Measurements from ENCODE around the gene CCDC85C. TPM values are rescaled to one million over a fixed set of nuclear protein-coding genes. Genes with fewer than 3 reads are reported as not detected.

Gene CCDC85C
- polyA plus RNA-seq, 2 donors = 30.1 to 51.0 TPM

GRCh38 chr14:99633141-99633540 lies 29.1 kb upstream of the CCDC85C start:
- Histone ChIP-seq H3K27ac (ENCODE audit: low read depth in 2 of 2, low read length in 1 of 2) (no peak overlapping the region), H3K27me3 (ENCODE audit: control insufficient read depth in 1 of 2, insufficient read depth in 2 of 2, low read length in 2 of 2) (no peaks in the 10 kb centered on the region), H3K4me3 (ENCODE audit: low read depth in 1 of 2, low read length in 2 of 2) (no peak overlapping the region), H3K36me3 (ENCODE audit: control insufficient read depth in 2 of 2, insufficient read depth in 2 of 2, low read length in 1 of 2) (no peaks in the 10 kb centered on the region), H3K9me3 (ENCODE audit: control insufficient read depth in 2 of 2, insufficient read depth in 1 of 2, low read depth in 1 of 2, low read length in 1 of 2) (no peaks in the 10 kb centered on the region), H3K4me1 (ENCODE audit: control insufficient read depth in 2 of 2, insufficient read depth in 2 of 2, low read length in 1 of 2) (peaks cover 0 to 2% of the 10 kb centered on the region in 2 donors)
- WGBS, 2 donors = 83 to 84% methylated on average over 3 of the region's 3 CpGs

- no peak overlapping the region for H3K4me3 ChIP-seq (ENCODE audit: low read depth in 1 of 2, low read length in 2 of 2)
- peaks cover 0 to 5% of the 10 kb centered on the region in 2 donors for H3K4me1 ChIP-seq (ENCODE audit: control insufficient read depth in 2 of 2, insufficient read depth in 2 of 2, low read length in 1 of 2)
- H3K36me3 ChIP-seq (ENCODE audit: control insufficient read depth in 2 of 2, insufficient read depth in 2 of 2, low read length in 1 of 2) = no peaks in the 10 kb centered on the region
- no peaks in the 10 kb centered on the region for H3K9me3 ChIP-seq (ENCODE audit: control insufficient read depth in 2 of 2, insufficient read depth in 1 of 2, low read depth in 1 of 2, low read length in 1 of 2)
- H3K27ac ChIP-seq (ENCODE audit: low read depth in 2 of 2, low read length in 1 of 2) = no peak overlapping the region
- no peaks in the 10 kb centered on the region for H3K27me3 ChIP-seq (ENCODE audit: control insufficient read depth in 1 of 2, insufficient read depth in 2 of 2, low read length in 2 of 2)
- 84 to 90% methylated on average over 9 of the region's 9 CpGs for WGBS, 2 donors
Observed at GRCh38 chr14:99632410-99633035, 28.5 kb upstream of the CCDC85C start.

DNA sequence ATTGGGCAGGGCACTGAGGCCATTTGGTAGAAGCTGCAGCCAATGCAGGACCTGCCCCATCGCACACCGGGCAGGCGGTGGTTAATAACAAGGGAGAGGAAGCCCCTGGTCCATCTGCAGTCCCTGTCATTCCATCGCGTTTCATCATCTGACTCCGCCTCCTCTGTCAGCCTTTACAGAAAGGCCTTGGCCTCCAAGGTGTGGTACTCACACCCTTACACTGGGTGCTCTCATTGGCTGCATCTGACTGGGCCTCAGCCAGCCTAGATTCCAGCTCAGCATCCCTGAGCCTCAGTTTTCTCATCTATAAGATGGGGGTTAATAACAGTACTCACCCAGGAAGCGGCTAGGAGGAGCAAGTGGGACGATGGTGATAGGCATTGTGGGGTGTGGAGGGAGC lies 26.2 kb upstream of the CCDC85C start:
- H3K36me3 ChIP-seq (ENCODE audit: control insufficient read depth in 2 of 2, insufficient read depth in 2 of 2, low read length in 1 of 2) = no peaks in the 10 kb centered on the region
- H3K4me3 ChIP-seq (ENCODE audit: low read depth in 1 of 2, low read length in 2 of 2) = no peak overlapping the region
- no peaks in the 10 kb centered on the region for H3K27me3 ChIP-seq (ENCODE audit: control insufficient read depth in 1 of 2, insufficient read depth in 2 of 2, low read length in 2 of 2)
- 69 to 79% methylated on average over 7 to 8 of the region's 8 CpGs for WGBS, 2 donors
- H3K4me1 ChIP-seq (ENCODE audit: control insufficient read depth in 2 of 2, insufficient read depth in 2 of 2, low read length in 1 of 2) = peaks cover 0 to 7% of the 10 kb centered on the region in 2 donors
- no peaks in the 10 kb centered on the region for H3K9me3 ChIP-seq (ENCODE audit: control insufficient read depth in 2 of 2, insufficient read depth in 1 of 2, low read depth in 1 of 2, low read length in 1 of 2)
- H3K27ac ChIP-seq (ENCODE audit: low read depth in 2 of 2, low read length in 1 of 2) = no peak overlapping the region

GRCh38 chr14:99628887-99629618 lies 25.0 kb upstream of the CCDC85C start:
- H3K27me3 ChIP-seq (ENCODE audit: control insufficient read depth in 1 of 2, insufficient read depth in 2 of 2, low read length in 2 of 2) = no peaks in the 10 kb centered on the region
- peaks cover 0 to 14% of the 10 kb centered on the region in 2 donors for H3K4me1 ChIP-seq (ENCODE audit: control insufficient read depth in 2 of 2, insufficient read depth in 2 of 2, low read length in 1 of 2)
- 20 to 21% methylated on average over 20 of the region's 20 CpGs for WGBS, 2 donors
- H3K36me3 ChIP-seq (ENCODE audit: control insufficient read depth in 2 of 2, insufficient read depth in 2 of 2, low read length in 1 of 2) = no peaks in the 10 kb centered on the region
- no peaks in the 10 kb centered on the region for H3K9me3 ChIP-seq (ENCODE audit: control insufficient read depth in 2 of 2, insufficient read depth in 1 of 2, low read depth in 1 of 2, low read length in 1 of 2)
- no peak overlapping the region for H3K4me3 ChIP-seq (ENCODE audit: low read depth in 1 of 2, low read length in 2 of 2)
- no peak overlapping the region for H3K27ac ChIP-seq (ENCODE audit: low read depth in 2 of 2, low read length in 1 of 2)

GRCh38 chr14:99627510-99628381 lies 23.7 kb upstream of the CCDC85C start:
- peak overlapping the region in 1 of 2 donors; percentile 44 for H3K27ac ChIP-seq (ENCODE audit: low read depth in 2 of 2, low read length in 1 of 2)
- H3K4me3 ChIP-seq (ENCODE audit: low read depth in 1 of 2, low read length in 2 of 2) = no peak overlapping the region
- H3K4me1 ChIP-seq (ENCODE audit: control insufficient read depth in 2 of 2, insufficient read depth in 2 of 2, low read length in 1 of 2) = peaks cover 0 to 16% of the 10 kb centered on the region in 2 donors
- H3K9me3 ChIP-seq (ENCODE audit: control insufficient read depth in 2 of 2, insufficient read depth in 1 of 2, low read depth in 1 of 2, low read length in 1 of 2) = no peaks in the 10 kb centered on the region
- H3K36me3 ChIP-seq (ENCODE audit: control insufficient read depth in 2 of 2, insufficient read depth in 2 of 2, low read length in 1 of 2) = no peaks in the 10 kb centered on the region
- WGBS, 2 donors = 75 to 77% methylated on average over 13 of the region's 13 CpGs
- H3K27me3 ChIP-seq (ENCODE audit: control insufficient read depth in 1 of 2, insufficient read depth in 2 of 2, low read length in 2 of 2) = no peaks in the 10 kb centered on the region

GRCh38 chr14:99627100-99627499 lies 23.1 kb upstream of the CCDC85C start:
- H3K36me3 ChIP-seq (ENCODE audit: control insufficient read depth in 2 of 2, insufficient read depth in 2 of 2, low read length in 1 of 2) = no peaks in the 10 kb centered on the region
- no peaks in the 10 kb centered on the region for H3K27me3 ChIP-seq (ENCODE audit: control insufficient read depth in 1 of 2, insufficient read depth in 2 of 2, low read length in 2 of 2)
- no peak overlapping the region for H3K27ac ChIP-seq (ENCODE audit: low read depth in 2 of 2, low read length in 1 of 2)
- no peak overlapping the region for H3K4me3 ChIP-seq (ENCODE audit: low read depth in 1 of 2, low read length in 2 of 2)
- WGBS, 2 donors = 79 to 89% methylated on average over 2 of the region's 2 CpGs
- peaks cover 0 to 19% of the 10 kb centered on the region in 2 donors for H3K4me1 ChIP-seq (ENCODE audit: control insufficient read depth in 2 of 2, insufficient read depth in 2 of 2, low read length in 1 of 2)
- no peaks in the 10 kb centered on the region for H3K9me3 ChIP-seq (ENCODE audit: control insufficient read depth in 2 of 2, insufficient read depth in 1 of 2, low read depth in 1 of 2, low read length in 1 of 2)

GRCh38 chr14:99626041-99626648 lies 22.1 kb upstream of the CCDC85C start:
- WGBS, 2 donors = 80 to 81% methylated on average over 11 of the region's 11 CpGs
- no peaks in the 10 kb centered on the region for H3K9me3 ChIP-seq (ENCODE audit: control insufficient read depth in 2 of 2, insufficient read depth in 1 of 2, low read depth in 1 of 2, low read length in 1 of 2)
- no peaks in the 10 kb centered on the region for H3K27me3 ChIP-seq (ENCODE audit: control insufficient read depth in 1 of 2, insufficient read depth in 2 of 2, low read length in 2 of 2)
- no peaks in the 10 kb centered on the region for H3K36me3 ChIP-seq (ENCODE audit: control insufficient read depth in 2 of 2, insufficient read depth in 2 of 2, low read length in 1 of 2)
- peaks cover 0 to 20% of the 10 kb centered on the region in 2 donors for H3K4me1 ChIP-seq (ENCODE audit: control insufficient read depth in 2 of 2, insufficient read depth in 2 of 2, low read length in 1 of 2)
- H3K4me3 ChIP-seq (ENCODE audit: low read depth in 1 of 2, low read length in 2 of 2) = no peak overlapping the region
- peak overlapping the region in 1 of 2 donors; percentile 26 for H3K27ac ChIP-seq (ENCODE audit: low read depth in 2 of 2, low read length in 1 of 2)

DNA sequence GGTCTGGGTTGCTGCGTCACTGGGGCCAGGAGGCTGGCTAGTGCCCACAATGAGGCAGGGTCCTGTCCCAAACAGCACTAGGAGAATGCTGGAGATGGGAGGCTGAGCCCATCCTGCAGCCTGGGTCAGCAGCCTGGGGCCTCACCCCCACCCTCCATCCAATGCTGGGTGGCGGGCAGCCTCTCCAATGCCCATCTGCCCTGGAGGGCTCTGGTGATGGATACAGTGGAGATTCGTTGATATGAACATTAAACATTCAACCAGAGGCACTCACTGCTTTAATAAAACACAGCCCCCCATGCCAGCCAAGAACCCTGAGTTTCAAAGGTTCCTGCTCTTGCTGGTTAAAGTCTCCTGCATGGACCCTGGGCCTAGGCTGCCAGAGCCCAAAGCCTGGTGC lies 21.5 kb upstream of the CCDC85C start:
- Histone ChIP-seq H3K4me3 (ENCODE audit: low read depth in 1 of 2, low read length in 2 of 2) (no peak overlapping the region), H3K27ac (ENCODE audit: low read depth in 2 of 2, low read length in 1 of 2) (peak overlapping the region in 1 of 2 donors; percentile 45), H3K27me3 (ENCODE audit: control insufficient read depth in 1 of 2, insufficient read depth in 2 of 2, low read length in 2 of 2) (no peaks in the 10 kb centered on the region), H3K9me3 (ENCODE audit: control insufficient read depth in 2 of 2, insufficient read depth in 1 of 2, low read depth in 1 of 2, low read length in 1 of 2) (no peaks in the 10 kb centered on the region), H3K4me1 (ENCODE audit: control insufficient read depth in 2 of 2, insufficient read depth in 2 of 2, low read length in 1 of 2) (peaks cover 0 to 20% of the 10 kb centered on the region in 2 donors), H3K36me3 (ENCODE audit: control insufficient read depth in 2 of 2, insufficient read depth in 2 of 2, low read length in 1 of 2) (no peaks in the 10 kb centered on the region)
- WGBS, 2 donors = 70% methylated on average over 3 of the region's 3 CpGs

- Histone ChIP-seq H3K27me3 (ENCODE audit: control insufficient read depth in 1 of 2, insufficient read depth in 2 of 2, low read length in 2 of 2) (no peaks in the 10 kb centered on the region), H3K4me1 (ENCODE audit: control insufficient read depth in 2 of 2, insufficient read depth in 2 of 2, low read length in 1 of 2) (peaks cover 0 to 20% of the 10 kb centered on the region in 2 donors), H3K27ac (ENCODE audit: low read depth in 2 of 2, low read length in 1 of 2) (peak overlapping the region in 1 of 2 donors; percentile 45), H3K4me3 (ENCODE audit: low read depth in 1 of 2, low read length in 2 of 2) (no peak overlapping the region), H3K36me3 (ENCODE audit: control insufficient read depth in 2 of 2, insufficient read depth in 2 of 2, low read length in 1 of 2) (no peaks in the 10 kb centered on the region), H3K9me3 (ENCODE audit: control insufficient read depth in 2 of 2, insufficient read depth in 1 of 2, low read depth in 1 of 2, low read length in 1 of 2) (no peaks in the 10 kb centered on the region)
- 67 to 76% methylated on average over 13 of the region's 13 CpGs for WGBS, 2 donors
Observed at GRCh38 chr14:99624971-99625370, 21.0 kb upstream of the CCDC85C start.

Data from esophagus (tissue), 2 donors.